SU-DHL-6 (cell line): ENCODE results near the gene PDCD1LG2.

Experiments used
- H2AFZ ChIP-seq: fragments of 200-600 bp; sonication (generic); 2 replicates; pipeline ENCODE4 v1.6.1; 2014; ENCODE audit warnings: low read depth, mild to moderate bottlenecking, moderate library complexity, mixed read lengths, antibody characterized with exemption, low read length; ENCODE audit not compliant: severe bottlenecking
- H3F3A ChIP-seq: fragments of 200-600 bp; shearing (Covaris generic); 2 replicates; pipeline ENCODE4 v1.6.0; 2016; ENCODE audit warnings: antibody characterized with exemption, mild to moderate bottlenecking; ENCODE audit not compliant: insufficient read depth
- H3K27ac ChIP-seq: fragments of 200-600 bp; sonication (generic); 2 replicates; pipeline ENCODE4 v1.5.1; 2016; ENCODE audit warnings: low read depth, mild to moderate bottlenecking, low read length, moderate library complexity, mixed read lengths
- H3K27me3 ChIP-seq: fragments of 200-600 bp; sonication (generic), shearing (Covaris generic); 2 replicates; pipeline ENCODE4 v1.6.0; 2014; ENCODE audit warnings: mild to moderate bottlenecking, low read length
- H3K36me3 ChIP-seq: fragments of 200-600 bp; sonication (generic); 2 replicates; pipeline ENCODE4 v1.6.1; 2014; ENCODE audit warnings: mild to moderate bottlenecking, low read length, mixed read lengths
- H3K4me2 ChIP-seq: fragments of 300-600, 200-600 bp; shearing (Covaris generic), sonication (generic); 2 replicates; pipeline ENCODE4 v1.6.0; 2014; ENCODE audit warnings: low read length, low read depth, mild to moderate bottlenecking; ENCODE audit not compliant: poor library complexity, severe bottlenecking
- H3K4me3 ChIP-seq: fragments of 200-600 bp; sonication (generic); 2 replicates; pipeline ENCODE4 v1.5.1; 2014; ENCODE audit warnings: antibody characterized with exemption, low read length, mild to moderate bottlenecking, mixed read lengths; ENCODE audit not compliant: insufficient read depth, poor library complexity, severe bottlenecking
- H3K79me2 ChIP-seq: fragments of 200-600 bp; sonication (generic); 2 replicates; pipeline ENCODE4 v1.6.1; 2014; ENCODE audit warnings: mild to moderate bottlenecking, low read length, moderate library complexity; ENCODE audit not compliant: insufficient read depth
- H3K9ac ChIP-seq: fragments of 200-600 bp; sonication (generic); 2 replicates; pipeline ENCODE4 v1.7.0; 2014; ENCODE audit warnings: mild to moderate bottlenecking, low read length
- H3K9me2 ChIP-seq: fragments of 200-600 bp; sonication (generic); replicated peaks from 2 replicates; pipeline ENCODE4 v1.6.1; 2014; ENCODE audit warnings: low read length; ENCODE audit not compliant: insufficient read depth
- H3K9me3 ChIP-seq: fragments of 200-600 bp; sonication (generic); 2 replicates; pipeline ENCODE4 v1.6.1; 2014; ENCODE audit warnings: low read length, mixed read lengths; ENCODE audit not compliant: insufficient read depth
- H4K20me1 ChIP-seq: fragments of 200-600 bp; sonication (generic); 2 replicates; pipeline ENCODE4 v1.6.1; 2014; ENCODE audit warnings: low read depth, mild to moderate bottlenecking, antibody characterized with exemption, low read length, moderate library complexity, mixed read lengths
- EZH2phosphoT487 ChIP-seq: fragments of 200-600 bp; sonication (generic), shearing (Covaris generic); conservative IDR thresholded peaks from 2 replicates; pipeline ENCODE4 v1.6.1; 2018; ENCODE audit warnings: mild to moderate bottlenecking, antibody characterized with exemption, low read length, moderate library complexity, mixed read lengths
- TF ChIP-seq, protein P1 (sequence below): fragments of 200-600 bp; sonication (generic); IDR thresholded peaks from one replicate; pipeline ENCODE4 v1.5.1; 2017; ENCODE audit warnings: antibody characterized with exemption, mild to moderate bottlenecking, low read length, moderate library complexity; ENCODE audit not compliant: insufficient read depth, poor library complexity, severe bottlenecking

The PDCD1LG2 gene

GRCh38 chr9:5502553-5502952, 7.8 kb upstream of the PDCD1LG2 start:
- no peaks in the 10 kb centered on the region for H3K36me3 ChIP-seq
- no peaks in the 10 kb centered on the region for H3F3A ChIP-seq
- H3K9me2 ChIP-seq: no peaks in the 10 kb centered on the region
- no peak for TF ChIP-seq EZH2phosphoT487
- TF ChIP-seq, protein P1, sequence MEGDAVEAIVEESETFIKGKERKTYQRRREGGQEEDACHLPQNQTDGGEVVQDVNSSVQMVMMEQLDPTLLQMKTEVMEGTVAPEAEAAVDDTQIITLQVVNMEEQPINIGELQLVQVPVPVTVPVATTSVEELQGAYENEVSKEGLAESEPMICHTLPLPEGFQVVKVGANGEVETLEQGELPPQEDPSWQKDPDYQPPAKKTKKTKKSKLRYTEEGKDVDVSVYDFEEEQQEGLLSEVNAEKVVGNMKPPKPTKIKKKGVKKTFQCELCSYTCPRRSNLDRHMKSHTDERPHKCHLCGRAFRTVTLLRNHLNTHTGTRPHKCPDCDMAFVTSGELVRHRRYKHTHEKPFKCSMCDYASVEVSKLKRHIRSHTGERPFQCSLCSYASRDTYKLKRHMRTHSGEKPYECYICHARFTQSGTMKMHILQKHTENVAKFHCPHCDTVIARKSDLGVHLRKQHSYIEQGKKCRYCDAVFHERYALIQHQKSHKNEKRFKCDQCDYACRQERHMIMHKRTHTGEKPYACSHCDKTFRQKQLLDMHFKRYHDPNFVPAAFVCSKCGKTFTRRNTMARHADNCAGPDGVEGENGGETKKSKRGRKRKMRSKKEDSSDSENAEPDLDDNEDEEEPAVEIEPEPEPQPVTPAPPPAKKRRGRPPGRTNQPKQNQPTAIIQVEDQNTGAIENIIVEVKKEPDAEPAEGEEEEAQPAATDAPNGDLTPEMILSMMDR: no peak
- H2AFZ ChIP-seq: no peak overlapping the region
- no peak overlapping the region for H3K9ac ChIP-seq
- no peaks in the 10 kb centered on the region for H3K9me3 ChIP-seq
- H4K20me1 ChIP-seq: no peaks in the 10 kb centered on the region
- H3K27ac ChIP-seq: no peak overlapping the region
- H3K27me3 ChIP-seq: no peaks in the 10 kb centered on the region
- H3K4me3 ChIP-seq: no peak overlapping the region
- no peak overlapping the region for H3K4me2 ChIP-seq
- H3K79me2 ChIP-seq: no peaks in the 10 kb centered on the region

- Histone ChIP-seq H3K27ac (no peak overlapping the region), H3K9me3 (no peaks in the 10 kb centered on the region), H3K79me2 (no peaks in the 10 kb centered on the region), H3K27me3 (no peaks in the 10 kb centered on the region), H2AFZ (no peak overlapping the region), H3K36me3 (no peaks in the 10 kb centered on the region), H3K9me2 (no peaks in the 10 kb centered on the region), H3K4me2 (no peak overlapping the region), H3K4me3 (no peak overlapping the region), H4K20me1 (no peaks in the 10 kb centered on the region), H3K9ac (no peak overlapping the region), H3F3A (no peaks in the 10 kb centered on the region)
- TF ChIP-seq, protein P1: no peak
- no peak for TF ChIP-seq EZH2phosphoT487
Measured at GRCh38 chr9:5509573-5509972, 758 bp upstream of the PDCD1LG2 start.

DNA sequence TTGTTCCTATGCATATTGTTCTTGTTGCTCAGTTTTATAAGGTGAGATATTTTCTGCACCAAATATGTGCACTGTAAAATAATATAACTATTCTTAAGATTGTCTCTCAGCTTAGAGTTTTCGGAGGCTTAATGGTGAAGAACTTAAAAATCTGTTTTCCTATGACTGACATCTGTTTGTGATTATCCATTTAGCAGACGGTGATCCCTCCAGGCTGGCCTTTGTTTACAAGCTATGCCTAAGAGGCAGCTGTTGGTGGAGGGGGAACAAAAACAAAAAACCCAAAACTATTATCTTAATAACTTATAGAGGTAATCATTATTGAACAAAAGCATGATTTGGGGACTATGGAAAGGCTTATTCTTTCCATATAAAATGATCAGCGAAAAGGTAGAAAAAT, 658 bp downstream of the PDCD1LG2 start:
- H3K79me2 ChIP-seq: no peaks in the 10 kb centered on the region
- no peaks in the 10 kb centered on the region for H3K36me3 ChIP-seq
- no peaks in the 10 kb centered on the region for H4K20me1 ChIP-seq
- no peak overlapping the region for H3K4me2 ChIP-seq
- no peak overlapping the region for H3K4me3 ChIP-seq
- H3K9ac ChIP-seq: no peak overlapping the region
- TF ChIP-seq, protein P1: no peak
- no peak for TF ChIP-seq EZH2phosphoT487
- no peak overlapping the region for H2AFZ ChIP-seq
- H3F3A ChIP-seq: no peaks in the 10 kb centered on the region
- no peaks in the 10 kb centered on the region for H3K27me3 ChIP-seq
- H3K9me2 ChIP-seq: no peaks in the 10 kb centered on the region
- no peak overlapping the region for H3K27ac ChIP-seq
- H3K9me3 ChIP-seq: no peaks in the 10 kb centered on the region
